ENCODE measurements around the gene NUP160.
"Not testable (repeated sequence)": the region's sequence is repeated elsewhere in the genome, so short reads cannot be mapped to it uniquely, and the experiment has no call there.

The NUP160 gene

GRCh38 chr11:47848700-47849155 lies 578 bp upstream of the NUP160 start:
- Mint-ChIP-seq H3K4me1 (peaks cover 63% of the 10 kb centered on the region), H3K27ac (peak overlapping the region; percentile 97), H3K36me3 (peaks cover 11% of the 10 kb centered on the region), H3K9me3 (no peaks in the 10 kb centered on the region), H3K27me3 (no peaks in the 10 kb centered on the region), H3K4me3 (peak overlapping the region; percentile 97)
- no peak for ATAC-seq

- Mint-ChIP-seq H3K27ac (peak overlapping the region; percentile 97), H3K4me1 (peaks cover 58% of the 10 kb centered on the region)
Observed at GRCh38 chr11:47847537-47847891, 636 bp downstream of the NUP160 start.

GRCh38 chr11:47846998-47847397 lies 1.2 kb downstream of the NUP160 start:
- no peaks in the 10 kb centered on the region for H3K9me3 Mint-ChIP-seq
- no peaks in the 10 kb centered on the region for H3K27me3 Mint-ChIP-seq
- no peak for ATAC-seq
- H3K27ac Mint-ChIP-seq = peak overlapping the region; percentile 97
- peaks cover 11% of the 10 kb centered on the region for H3K36me3 Mint-ChIP-seq
- peaks cover 53% of the 10 kb centered on the region for H3K4me1 Mint-ChIP-seq
- peak overlapping the region; percentile 97 for H3K4me3 Mint-ChIP-seq

More at GRCh38 chr11:47847537-47847891, 636 bp downstream of the NUP160 start:
- H3K27me3 Mint-ChIP-seq = no peaks in the 10 kb centered on the region
- no peaks in the 10 kb centered on the region for H3K9me3 Mint-ChIP-seq
- ATAC-seq = no peak
- peak overlapping the region; percentile 97 for H3K4me3 Mint-ChIP-seq
- peaks cover 11% of the 10 kb centered on the region for H3K36me3 Mint-ChIP-seq

GRCh38 chr11:47843361-47844055 lies 4.6 kb downstream of the NUP160 start:
- H3K9me3 Mint-ChIP-seq = no peaks in the 10 kb centered on the region
- ATAC-seq = no peak
- H3K27me3 Mint-ChIP-seq = no peaks in the 10 kb centered on the region
- H3K4me3 Mint-ChIP-seq = no peak overlapping the region
- H3K36me3 Mint-ChIP-seq = peaks cover 11% of the 10 kb centered on the region
- peaks cover 20% of the 10 kb centered on the region for H3K4me1 Mint-ChIP-seq
- H3K27ac Mint-ChIP-seq = no peak overlapping the region

GRCh38 chr11:47842749-47843148 lies 5.4 kb downstream of the NUP160 start:
- peaks cover 17% of the 10 kb centered on the region for H3K36me3 Mint-ChIP-seq
- no peak overlapping the region for H3K4me3 Mint-ChIP-seq
- no peak for ATAC-seq
- no peak overlapping the region for H3K27ac Mint-ChIP-seq
- no peaks in the 10 kb centered on the region for H3K9me3 Mint-ChIP-seq
- no peaks in the 10 kb centered on the region for H3K27me3 Mint-ChIP-seq
- peaks cover 20% of the 10 kb centered on the region for H3K4me1 Mint-ChIP-seq

- no peak for ATAC-seq
- Mint-ChIP-seq H3K27me3 (no peaks in the 10 kb centered on the region), H3K9me3 (no peaks in the 10 kb centered on the region)
Observed at GRCh38 chr11:47837929-47838328, 10.2 kb downstream of the NUP160 start.

GRCh38 chr11:47837292-47837691 lies 10.9 kb downstream of the NUP160 start:
- Mint-ChIP-seq H3K4me1 (peaks cover 15% of the 10 kb centered on the region), H3K9me3 (no peaks in the 10 kb centered on the region), H3K4me3 (no peak overlapping the region), H3K27ac (no peak overlapping the region), H3K36me3 (peaks cover 39% of the 10 kb centered on the region), H3K27me3 (no peaks in the 10 kb centered on the region)
- ATAC-seq = no peak

More at GRCh38 chr11:47837929-47838328, 10.2 kb downstream of the NUP160 start:
- no peak overlapping the region for H3K27ac Mint-ChIP-seq
- no peak overlapping the region for H3K4me3 Mint-ChIP-seq
- H3K4me1 Mint-ChIP-seq = peaks cover 9% of the 10 kb centered on the region
- H3K36me3 Mint-ChIP-seq = peaks cover 33% of the 10 kb centered on the region

- Mint-ChIP-seq H3K27ac (peak overlapping the region; percentile 48), H3K4me1 (peaks cover 57% of the 10 kb centered on the region), H3K36me3 (peaks cover 65% of the 10 kb centered on the region)
- H3K27me3 Mint-ChIP-seq, H3K9me3 Mint-ChIP-seq, ATAC-seq, H3K4me3 Mint-ChIP-seq: not testable (repeated sequence)
Observed at GRCh38 chr11:47830013-47830412, 18.1 kb downstream of the NUP160 start.

- no peaks in the 10 kb centered on the region for H3K27me3 Mint-ChIP-seq
- H3K4me1 Mint-ChIP-seq = peaks cover 54% of the 10 kb centered on the region
- no peak overlapping the region for H3K4me3 Mint-ChIP-seq
- H3K27ac Mint-ChIP-seq = peak overlapping the region; percentile 48
- H3K9me3 Mint-ChIP-seq = peaks cover under 1% of the 10 kb centered on the region
- peaks cover 57% of the 10 kb centered on the region for H3K36me3 Mint-ChIP-seq
- no peak for ATAC-seq
Observed at GRCh38 chr11:47828284-47828683, 19.9 kb downstream of the NUP160 start.

- H3K4me1 Mint-ChIP-seq = peaks cover 17% of the 10 kb centered on the region
- ATAC-seq, H3K9me3 Mint-ChIP-seq, H3K4me3 Mint-ChIP-seq, H3K27me3 Mint-ChIP-seq, H3K27ac Mint-ChIP-seq: not testable (repeated sequence)
- H3K36me3 Mint-ChIP-seq = peaks cover 40% of the 10 kb centered on the region
Observed at GRCh38 chr11:47822664-47823063, 25.5 kb downstream of the NUP160 start.

- Mint-ChIP-seq H3K27me3 (no peaks in the 10 kb centered on the region), H3K4me1 (peaks cover 9% of the 10 kb centered on the region), H3K9me3 (peaks cover 3% of the 10 kb centered on the region), H3K27ac (no peak overlapping the region), H3K36me3 (peaks cover 46% of the 10 kb centered on the region), H3K4me3 (no peak overlapping the region)
- no peak for ATAC-seq
Observed at GRCh38 chr11:47819743-47820142, 28.4 kb downstream of the NUP160 start.

- peaks cover 39% of the 10 kb centered on the region for H3K36me3 Mint-ChIP-seq
- no peak overlapping the region for H3K4me3 Mint-ChIP-seq
- ATAC-seq = no peak
- H3K27ac Mint-ChIP-seq = no peak overlapping the region
- no peaks in the 10 kb centered on the region for H3K27me3 Mint-ChIP-seq
- H3K9me3 Mint-ChIP-seq = no peaks in the 10 kb centered on the region
- no peaks in the 10 kb centered on the region for H3K4me1 Mint-ChIP-seq
Observed at GRCh38 chr11:47800759-47801158, 47.4 kb downstream of the NUP160 start.

- Mint-ChIP-seq H3K27ac (peak overlapping the region; percentile 49), H3K9me3 (no peaks in the 10 kb centered on the region), H3K27me3 (no peaks in the 10 kb centered on the region), H3K4me1 (no peaks in the 10 kb centered on the region), H3K4me3 (no peak overlapping the region), H3K36me3 (peaks cover 48% of the 10 kb centered on the region)
- peak; percentile 31 for ATAC-seq
Observed at GRCh38 chr11:47797633-47798032, 50.5 kb downstream of the NUP160 start.

- no peak for ATAC-seq
- no peaks in the 10 kb centered on the region for H3K9me3 Mint-ChIP-seq
- H3K27ac Mint-ChIP-seq = no peak overlapping the region
Observed at GRCh38 chr11:47791774-47792430, 56.2 kb downstream of the NUP160 start.

GRCh38 chr11:47790017-47790416 lies 58.1 kb downstream of the NUP160 start:
- not testable (repeated sequence) for H3K4me1 Mint-ChIP-seq, H3K27ac Mint-ChIP-seq, H3K27me3 Mint-ChIP-seq, H3K9me3 Mint-ChIP-seq, H3K4me3 Mint-ChIP-seq, ATAC-seq
- peaks cover 39% of the 10 kb centered on the region for H3K36me3 Mint-ChIP-seq

More at GRCh38 chr11:47791774-47792430, 56.2 kb downstream of the NUP160 start:
- peaks cover 39% of the 10 kb centered on the region for H3K36me3 Mint-ChIP-seq
- no peak overlapping the region for H3K4me3 Mint-ChIP-seq
- H3K4me1 Mint-ChIP-seq = no peaks in the 10 kb centered on the region
- no peaks in the 10 kb centered on the region for H3K27me3 Mint-ChIP-seq

- Mint-ChIP-seq H3K36me3 (peaks cover 48% of the 10 kb centered on the region), H3K9me3 (no peaks in the 10 kb centered on the region), H3K4me3 (no peak overlapping the region), H3K4me1 (no peaks in the 10 kb centered on the region), H3K27me3 (no peaks in the 10 kb centered on the region), H3K27ac (no peak overlapping the region)
- no peak for ATAC-seq
Observed at GRCh38 chr11:47788181-47788580, 60.0 kb downstream of the NUP160 start.

Measured in stimulated activated memory B cell treated with anti-CD40 and anti-IgM and Interleukin-4, amounts not matched to agents 10 μg/mL and 1 μg/mL and 100 μg/mL, for 72 hours (primary cell).